Effector CD8-positive, alpha-beta T cell (primary cell): ENCODE measurements around the gene DGLUCY.
"Not testable (repeated sequence)": the region's sequence is repeated elsewhere in the genome, so short reads cannot be mapped to it uniquely, and the experiment has no call there.

Source experiments
- DNase-seq: peaks from one replicate; lab custom pipeline; 2025; lab: John Stamatoyannopoulos, UW

The DGLUCY gene

DNA sequence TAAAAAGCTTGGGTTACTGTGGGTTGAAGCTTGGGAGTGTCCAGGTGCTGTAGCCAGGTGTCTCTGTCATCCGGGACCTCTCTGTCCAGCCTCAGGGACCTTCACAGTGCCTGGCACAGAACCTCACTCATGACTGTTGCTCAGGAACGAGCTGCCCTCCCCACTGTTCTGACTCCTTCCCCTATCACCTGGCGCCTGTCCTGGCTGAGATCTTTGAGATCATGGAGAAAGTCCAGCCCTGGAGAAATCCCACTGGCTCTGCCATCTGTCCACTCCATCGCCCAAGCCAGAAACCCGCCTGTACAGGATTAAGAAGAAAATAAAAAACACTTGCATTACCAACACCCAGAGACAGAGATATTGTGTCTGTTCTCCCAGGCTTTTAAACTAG, 53.5 kb downstream of the DGLUCY start:
- no peak for DNase-seq

GRCh38 chr14:91169951-91170350, 56.1 kb downstream of the DGLUCY start:
- DNase-seq: no peak

GRCh38 chr14:91170504-91171121, 56.7 kb downstream of the DGLUCY start:
- no peak for DNase-seq

DNA sequence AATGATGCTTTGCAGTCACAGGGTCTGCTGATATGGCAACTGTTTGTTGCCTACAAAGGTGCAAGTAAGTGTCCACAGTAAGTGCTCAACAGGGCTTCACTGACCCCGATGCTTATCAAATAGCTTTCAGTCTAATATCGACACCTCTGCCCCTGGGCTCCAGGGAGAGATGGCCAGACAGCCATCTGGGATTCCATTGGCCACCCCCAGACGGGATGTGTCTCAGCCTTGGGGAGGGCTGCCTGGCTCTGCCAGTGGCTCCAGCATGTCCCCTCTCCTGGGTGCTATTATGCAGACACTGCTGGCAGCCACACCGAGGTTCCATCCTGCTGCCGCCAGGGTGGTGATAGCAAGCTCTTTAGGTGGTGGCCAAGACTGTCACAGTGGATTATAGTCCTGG, 57.4 kb downstream of the DGLUCY start:
- no peak for DNase-seq

GRCh38 chr14:91173221-91173670, 59.4 kb downstream of the DGLUCY start:
- peak; percentile 64 for DNase-seq

DNA sequence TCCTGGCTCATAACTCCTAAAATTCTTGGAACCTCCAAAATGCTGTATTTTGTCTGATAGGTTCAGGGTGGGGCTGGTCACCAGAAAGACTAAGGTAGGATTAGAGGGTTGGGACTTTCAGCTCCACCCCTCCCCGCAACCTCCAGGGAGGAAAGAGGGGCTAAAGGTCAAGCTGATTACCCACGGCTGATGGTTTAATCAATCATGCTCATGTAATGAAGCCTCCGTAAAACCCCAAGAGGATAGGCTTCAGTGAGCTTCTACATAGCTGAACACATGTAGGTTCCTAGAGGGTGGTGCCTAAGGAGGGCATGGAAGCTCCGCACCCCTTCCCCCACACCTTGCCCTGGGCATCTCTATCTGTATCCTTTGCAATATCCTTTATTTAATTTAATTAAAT, 60.0 kb downstream of the DGLUCY start:
- no peak for DNase-seq

- no peak for DNase-seq
Measured at GRCh38 chr14:91175291-91176201, 61.7 kb downstream of the DGLUCY start.

DNA sequence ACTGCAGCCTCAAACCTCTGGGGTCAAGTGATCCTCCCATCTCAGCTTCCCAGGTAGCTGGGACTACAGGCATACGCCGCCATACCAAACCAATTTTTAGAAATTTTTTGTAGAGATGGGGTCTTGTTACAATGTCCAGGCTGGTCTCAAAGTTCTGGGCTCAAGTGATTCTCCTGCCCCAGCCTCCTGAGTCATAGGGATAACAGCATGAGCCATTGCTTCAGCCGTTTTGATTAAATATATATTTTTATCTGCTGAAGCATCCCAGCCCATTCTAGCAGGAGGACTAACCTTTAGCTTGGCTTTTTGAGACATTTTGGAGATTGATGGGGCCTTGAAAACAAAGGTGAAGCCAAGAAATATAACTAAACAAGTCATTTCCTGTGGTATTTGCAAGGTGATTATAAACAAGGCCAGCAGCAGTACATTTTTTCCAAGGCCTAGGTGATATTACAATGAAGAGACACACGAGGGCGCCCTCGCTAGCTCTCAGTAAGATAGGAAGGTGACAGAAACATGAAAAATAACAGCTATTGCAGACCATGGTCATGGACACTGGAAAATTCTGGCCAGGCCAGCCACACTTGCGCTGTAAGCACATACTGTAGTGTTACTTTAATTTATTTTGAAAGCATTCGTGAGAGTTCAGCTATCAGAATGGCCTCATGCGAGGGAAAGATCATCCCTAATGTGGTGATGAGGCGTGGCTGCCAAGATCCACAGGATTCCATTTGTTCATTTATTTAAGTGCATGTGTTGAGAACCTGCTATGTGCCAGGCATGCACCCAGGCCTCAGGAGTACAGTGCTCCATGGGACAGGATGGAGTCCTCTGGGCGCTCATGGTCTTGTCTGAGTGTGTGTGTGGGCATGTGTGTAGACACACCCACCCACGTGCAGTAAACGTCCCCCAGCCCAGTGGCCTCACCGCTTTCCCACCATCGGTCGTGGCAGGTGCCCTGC, 63.5 kb downstream of the DGLUCY start:
- DNase-seq: peak; percentile 41

GRCh38 chr14:91180611-91181010, 66.7 kb downstream of the DGLUCY start:
- no peak for DNase-seq

GRCh38 chr14:91182753-91183152, 68.9 kb downstream of the DGLUCY start:
- DNase-seq: not testable (repeated sequence)

DNA sequence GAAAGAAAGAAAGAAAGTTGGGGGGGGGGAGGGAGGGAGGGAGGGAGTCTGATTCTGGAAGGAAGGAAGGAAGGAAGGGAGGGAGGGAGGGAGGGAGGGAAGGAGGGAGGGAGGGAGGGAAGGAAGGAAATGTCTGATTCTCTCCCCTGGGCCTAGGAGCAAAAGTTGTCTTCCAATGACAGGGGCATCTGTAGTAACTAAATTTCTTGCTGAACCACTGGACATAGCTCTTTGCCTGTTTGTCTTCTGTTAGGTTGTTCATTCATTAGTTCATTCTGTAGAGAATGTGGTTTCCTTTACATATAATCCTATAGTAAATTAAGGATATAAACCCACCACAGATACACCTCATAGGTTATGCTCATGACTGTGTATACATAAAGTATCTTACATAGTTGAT, 70.7 kb downstream of the DGLUCY start:
- DNase-seq: no peak

GRCh38 chr14:91185721-91186120, 71.8 kb downstream of the DGLUCY start:
- DNase-seq: no peak

GRCh38 chr14:91186515-91187066, 72.7 kb downstream of the DGLUCY start:
- no peak for DNase-seq

GRCh38 chr14:91187271-91187670, 73.4 kb downstream of the DGLUCY start:
- DNase-seq: no peak

DNA sequence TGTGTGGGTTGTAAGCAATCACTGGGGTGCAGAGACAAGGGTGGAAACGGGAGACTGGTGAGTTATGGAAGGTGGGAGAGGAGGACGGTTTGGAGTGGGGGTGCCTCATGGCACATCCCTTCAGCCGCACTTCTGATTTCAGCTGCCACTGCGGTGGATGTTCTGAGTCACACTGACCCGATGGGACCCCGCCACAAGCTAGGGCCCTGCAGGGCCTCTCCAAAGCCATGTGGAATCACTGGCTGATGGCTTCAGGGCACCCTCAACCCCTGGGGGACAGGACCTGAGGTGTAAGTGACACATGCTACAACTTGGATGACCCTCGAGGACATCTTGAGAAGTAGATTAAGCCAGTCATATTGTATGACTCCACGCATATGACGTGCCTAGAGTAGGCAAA, 77.0 kb downstream of the DGLUCY start:
- no peak for DNase-seq

- DNase-seq: no peak
Measured at GRCh38 chr14:91193069-91193468, 79.2 kb downstream of the DGLUCY start.

GRCh38 chr14:91195881-91196280, 82.0 kb downstream of the DGLUCY start:
- DNase-seq: no peak

- no peak for DNase-seq
Measured at GRCh38 chr14:91197631-91198030, 83.8 kb downstream of the DGLUCY start.

GRCh38 chr14:91200802-91201201, 86.9 kb downstream of the DGLUCY start:
- not testable (repeated sequence) for DNase-seq

DNA sequence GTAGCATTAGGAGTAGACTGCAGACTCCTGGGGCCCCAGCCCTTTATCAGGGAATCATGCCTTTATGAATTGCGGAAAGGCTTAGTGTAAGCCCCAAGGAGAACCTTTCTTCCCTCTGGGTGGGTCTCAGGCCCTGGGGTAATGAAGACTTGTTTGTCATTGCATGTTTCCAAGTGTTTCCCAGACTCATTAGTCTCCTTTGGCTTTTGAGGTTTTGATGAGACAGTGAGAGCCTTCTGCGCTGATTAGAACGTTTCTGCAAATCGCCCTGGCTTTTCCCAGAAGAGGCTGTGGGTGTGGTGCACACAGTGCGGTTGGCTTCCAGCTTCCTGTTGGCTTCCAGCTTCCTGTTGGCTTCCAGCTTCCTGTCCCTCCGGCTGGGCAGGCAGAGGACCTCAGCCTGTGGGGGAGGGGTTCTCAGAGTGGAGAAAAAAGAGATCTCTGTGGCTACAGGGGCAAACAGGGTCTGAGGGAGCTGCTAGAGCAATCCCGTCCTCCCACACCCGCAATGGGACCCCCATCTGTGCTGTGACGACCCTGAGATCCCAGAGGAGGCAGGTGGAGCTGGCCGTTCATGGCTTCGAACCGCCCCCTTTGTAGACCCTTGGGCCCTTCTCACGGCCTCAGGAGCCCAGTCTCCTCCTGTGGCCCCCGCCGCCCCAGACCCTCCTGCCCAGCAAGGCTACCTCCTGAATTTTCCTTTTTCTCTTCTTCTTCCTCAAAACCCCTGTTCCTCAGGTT, 88.5 kb downstream of the DGLUCY start:
- DNase-seq: no peak

DNA sequence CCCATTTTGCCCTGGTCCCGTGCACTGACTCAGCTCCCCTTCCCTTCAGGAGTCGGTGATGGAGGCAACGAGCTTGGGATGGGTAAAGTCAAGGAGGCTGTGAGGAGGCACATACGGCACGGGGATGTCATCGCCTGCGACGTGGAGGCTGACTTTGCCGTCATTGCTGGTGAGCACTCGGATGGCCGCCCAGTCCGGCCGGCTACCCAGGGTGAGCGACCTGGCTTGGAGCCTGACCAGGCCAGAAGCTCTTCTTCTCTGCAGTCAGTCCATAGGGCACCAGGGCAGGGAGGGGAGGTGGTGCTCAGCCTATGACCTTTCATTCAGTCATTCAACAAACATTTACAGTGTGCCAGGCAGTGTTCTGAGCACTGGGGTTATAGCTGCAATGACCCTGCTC, 90.8 kb downstream of the DGLUCY start:
- no peak for DNase-seq
